T-cell (primary cell): ENCODE measurements around the gene BAG3. TPM values are rescaled to one million over a fixed set of nuclear protein-coding genes. Genes with fewer than 3 reads are reported as not detected.
"Not testable (repeated sequence)": the region's sequence is repeated elsewhere in the genome, so short reads cannot be mapped to it uniquely, and the experiment has no call there.

Experiments used
- ATAC-seq, 4 experiments: fragments of 200-7000 bp in 3 of 4; fragments of 150-1000 bp in 1 of 4; cut with Tn5 transposase; replicated peaks in 1 of 4; 1 replicate in 3 of 4; 2 replicates in 1 of 4; pipeline ENCODE4 v1.10.0; 2021; ENCODE audit warnings: moderate library complexity in 3 of 4, mild to moderate bottlenecking in 2 of 4, moderate number of reproducible peaks in 1 of 4
- CTCF ChIA-PET, 2 donors: fragments of 300-600 bp; sonication (Branson Sonifier 250); formaldehyde crosslinking; loops; one replicate each; lab custom pipeline; 2022; ENCODE audit warnings: antibody characterized with exemption in 2 of 2; lab: Charles Lee
- POLR2A ChIA-PET, 2 donors: fragments of 300-600 bp; sonication (Branson Sonifier 250); formaldehyde crosslinking; loops; one replicate each; lab custom pipeline; 2022; ENCODE audit warnings: antibody characterized with exemption in 2 of 2; lab: Charles Lee
- DNase-seq, 35 experiments: peaks; one replicate each; pipeline versions ENCODE4 v3.0.0 to v3.0.0-alpha.2; 2013 to 2023
- H3K27ac ChIP-seq: one replicate; pipeline ENCODE4 v1.5.1; 2013; ENCODE audit warnings: low read length
- H3K27me3 ChIP-seq, 2 experiments: replicated peaks in 1 of 2; 1 replicate in 1 of 2; 2 replicates in 1 of 2; pipeline versions ENCODE4 v1.6.1 to v1.7.0; 2013; ENCODE audit warnings: low read length in 1 of 2, mixed read lengths in 1 of 2; ENCODE audit not compliant: control insufficient read depth in 2 of 2, insufficient read depth in 2 of 2; ENCODE audit errors: extremely low read depth in 1 of 2
- H3K36me3 ChIP-seq, 2 donors: 1 replicate in 1 of 2; 2 replicates in 1 of 2; pipeline versions ENCODE4 v1.6.1 to v1.7.0; 2013; ENCODE audit warnings: low read length in 1 of 2; ENCODE audit not compliant: control insufficient read depth in 2 of 2, insufficient read depth in 1 of 2; ENCODE audit errors: extremely low read depth in 1 of 2
- H3K4me1 ChIP-seq, 2 experiments: 1 replicate in 1 of 2; 2 replicates in 1 of 2; pipeline versions ENCODE4 v1.6.1 to v1.7.0; 2013; ENCODE audit warnings: low read length in 2 of 2, mixed read lengths in 1 of 2; ENCODE audit not compliant: insufficient read depth in 2 of 2, control insufficient read depth in 1 of 2; ENCODE audit errors: extremely low read depth in 1 of 2
- H3K4me3 ChIP-seq, 2 donors: 1 replicate in 1 of 2; 2 replicates in 1 of 2; pipeline versions ENCODE4 v1.5.1 to v1.7.0; 2013; ENCODE audit warnings: mild to moderate bottlenecking in 2 of 2, low read length in 1 of 2, moderate library complexity in 1 of 2; ENCODE audit not compliant: control insufficient read depth in 1 of 2; ENCODE audit errors: extremely low read depth in 1 of 2
- H3K9me3 ChIP-seq: 2 replicates; pipeline ENCODE4 v1.7.0; 2013
- H3K27ac Mint-ChIP-seq, 2 donors: one replicate each; pipeline ENCODE4 v1.8.0; 2020 to 2021; ENCODE audit warnings: mild to moderate bottlenecking in 2 of 2, mixed read lengths in 2 of 2
- H3K27me3 Mint-ChIP-seq, 2 donors: one replicate each; pipeline ENCODE4 v1.8.0; 2021 to 2022; ENCODE audit warnings: mixed read lengths in 2 of 2
- H3K36me3 Mint-ChIP-seq: one replicate; pipeline ENCODE4 v1.8.0; 2021; ENCODE audit warnings: mixed read lengths
- H3K4me1 Mint-ChIP-seq, 3 donors: one replicate each; pipeline ENCODE4 v1.8.0; 2020 to 2022; ENCODE audit warnings: mixed read lengths in 3 of 3, mild to moderate bottlenecking in 1 of 3
- H3K4me3 Mint-ChIP-seq, 3 donors: one replicate each; pipeline ENCODE4 v1.8.0; 2020 to 2022; ENCODE audit warnings: mild to moderate bottlenecking in 3 of 3, mixed read lengths in 3 of 3, moderate library complexity in 3 of 3
- H3K9me3 Mint-ChIP-seq, 3 donors: one replicate each; pipeline ENCODE4 v1.8.0; 2020 to 2022; ENCODE audit warnings: mixed read lengths in 3 of 3
- WGBS: methylation state at CpG from one replicate; pipeline ENCODE4 v1.1.5; 2013; ENCODE audit warnings: missing lambda C conversion rate; ENCODE audit not compliant: insufficient coverage; 5-methylcytosine and 5-hydroxymethylcytosine counted together
- total RNA-seq, 35 experiments: library from RNA in 6 of 35; stranded (reverse) in 6 of 35; fragments of 120-200 nt in 1 of 35; gene quantifications; one replicate each; pipeline versions ENCODE4 v1.2.1 to v1.2.4 and lab custom pipeline; 2013 to 2026

BAG3 gene
- total RNA-seq, 5 donors from 2014 or later (not counting 1 experiment from before 2014, with no cell fraction given) = 20.2 to 36.4 (median 23.7) TPM

GRCh38 chr10:119611433-119611832 lies 39.7 kb upstream of the BAG3 start:
- H3K27ac ChIP-seq = no peak overlapping the region
- no peak overlapping the region for H3K4me3 ChIP-seq
- DNase-seq (no peak), ATAC-seq (no peak)
- CTCF ChIA-PET = interaction anchor here (0.5 to 0.6 kb wide), 2 partner anchors 106 to 134 kb away, joined by 4 read pairs; no protein-coding TSS in a partner anchor
- Mint-ChIP-seq H3K27me3 (peaks cover 2 to 8% of the 10 kb centered on the region in 2 donors), H3K4me3 (no peak overlapping the region), H3K36me3 (no peaks in the 10 kb centered on the region), H3K27ac (no peak overlapping the region), H3K9me3 (no peaks in the 10 kb centered on the region), H3K4me1 (peaks cover 5 to 11% (median 9%) of the 10 kb centered on the region in 3 donors)
- H3K9me3 ChIP-seq = no peaks in the 10 kb centered on the region
- peaks cover 0 to 5% of the 10 kb centered on the region in 2 experiments for H3K27me3 ChIP-seq
- POLR2A ChIA-PET = no interaction called here
- WGBS = no CpG with 5 or more reads among the region's 4 CpGs
- no peaks in the 10 kb centered on the region for H3K36me3 ChIP-seq
- H3K4me1 ChIP-seq = peaks cover 0 to 8% of the 10 kb centered on the region in 2 experiments

GRCh38 chr10:119613741-119614140 lies 37.4 kb upstream of the BAG3 start:
- Histone ChIP-seq H3K27me3 (peaks cover 0 to 4% of the 10 kb centered on the region in 2 experiments), H3K4me1 (peaks cover 0 to 2% of the 10 kb centered on the region in 2 experiments), H3K9me3 (no peaks in the 10 kb centered on the region), H3K36me3 (no peaks in the 10 kb centered on the region), H3K27ac (no peak overlapping the region), H3K4me3 (no peak overlapping the region)
- no peaks in the 10 kb centered on the region for H3K9me3 Mint-ChIP-seq
- ATAC-seq (no peak), DNase-seq (no peak)
- no peak overlapping the region for H3K27ac Mint-ChIP-seq
- peaks cover 0 to 12% of the 10 kb centered on the region in 2 donors for H3K27me3 Mint-ChIP-seq
- H3K36me3 Mint-ChIP-seq = no peaks in the 10 kb centered on the region
- WGBS = 90% methylated on average over 2 of the region's 6 CpGs
- no peak overlapping the region for H3K4me3 Mint-ChIP-seq
- H3K4me1 Mint-ChIP-seq = peaks cover 4 to 5% (median 5%) of the 10 kb centered on the region in 3 donors
- ChIA-PET CTCF (no interaction called here), POLR2A (no interaction called here)

DNA sequence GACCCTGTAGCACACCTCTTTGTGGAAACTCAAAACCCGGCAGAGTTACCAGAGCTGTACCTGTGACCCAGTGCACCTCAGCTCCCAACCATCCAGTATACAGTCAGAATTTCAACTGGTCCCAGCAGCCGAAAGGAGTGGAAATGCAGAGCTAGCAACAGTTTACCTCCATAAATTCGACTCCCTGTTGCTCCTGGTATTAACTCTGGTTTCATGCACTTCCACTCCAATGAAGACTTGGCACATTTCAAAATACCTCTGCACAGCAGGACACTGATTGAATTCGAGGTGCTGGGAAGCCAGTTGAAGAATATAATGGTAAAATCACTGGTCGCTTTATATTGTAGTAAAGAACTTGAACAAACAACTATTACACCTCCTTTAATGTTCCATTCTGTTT lies 36.5 kb upstream of the BAG3 start:
- no peaks in the 10 kb centered on the region for H3K9me3 Mint-ChIP-seq
- peaks cover 0 to 2% of the 10 kb centered on the region in 2 experiments for H3K27me3 ChIP-seq
- H3K36me3 Mint-ChIP-seq = no peaks in the 10 kb centered on the region
- H3K4me1 ChIP-seq = no peaks in the 10 kb centered on the region
- DNase-seq = no peak
- ChIA-PET CTCF (no interaction called here), POLR2A (no interaction called here)
- H3K4me3 Mint-ChIP-seq = no peak overlapping the region
- peaks cover 0 to 12% of the 10 kb centered on the region in 2 donors for H3K27me3 Mint-ChIP-seq
- no peak overlapping the region for H3K4me3 ChIP-seq
- no peak overlapping the region for H3K27ac Mint-ChIP-seq
- ATAC-seq = no peak
- H3K4me1 Mint-ChIP-seq = no peaks in the 10 kb centered on the region
- H3K27ac ChIP-seq = no peak overlapping the region
- H3K36me3 ChIP-seq = no peaks in the 10 kb centered on the region
- H3K9me3 ChIP-seq = no peaks in the 10 kb centered on the region
- 94% methylated on average over 2 of the region's 5 CpGs for WGBS

GRCh38 chr10:119616882-119617570 lies 34.2 kb upstream of the BAG3 start:
- no peak overlapping the region for H3K4me3 ChIP-seq
- Mint-ChIP-seq H3K27ac (no peak overlapping the region), H3K4me1 (peaks cover 0 to 6% (median 4%) of the 10 kb centered on the region in 3 donors), H3K4me3 (no peak overlapping the region), H3K9me3 (no peaks in the 10 kb centered on the region), H3K36me3 (no peaks in the 10 kb centered on the region), H3K27me3 (peaks cover 0 to 12% of the 10 kb centered on the region in 2 donors)
- H3K4me1 ChIP-seq = no peaks in the 10 kb centered on the region
- 100% methylated on average over 1 of the region's 13 CpGs for WGBS
- no peak overlapping the region for H3K27ac ChIP-seq
- ChIA-PET CTCF (interaction anchor here (0.5 to 1.3 kb wide), 2 partner anchors 15 to 418 kb away, joined by 3 read pairs; no protein-coding TSS in a partner anchor), POLR2A (no interaction called here)
- peak in 8 of 35 experiments; percentile 10 to 19 (median 14) for DNase-seq
- ATAC-seq = no peak
- H3K36me3 ChIP-seq = no peaks in the 10 kb centered on the region
- H3K9me3 ChIP-seq = no peaks in the 10 kb centered on the region
- H3K27me3 ChIP-seq = peaks cover 0 to 2% of the 10 kb centered on the region in 2 experiments

GRCh38 chr10:119619215-119619614 lies 32.0 kb upstream of the BAG3 start:
- no peaks in the 10 kb centered on the region for H3K36me3 ChIP-seq
- CTCF ChIA-PET = no interaction called here

DNA sequence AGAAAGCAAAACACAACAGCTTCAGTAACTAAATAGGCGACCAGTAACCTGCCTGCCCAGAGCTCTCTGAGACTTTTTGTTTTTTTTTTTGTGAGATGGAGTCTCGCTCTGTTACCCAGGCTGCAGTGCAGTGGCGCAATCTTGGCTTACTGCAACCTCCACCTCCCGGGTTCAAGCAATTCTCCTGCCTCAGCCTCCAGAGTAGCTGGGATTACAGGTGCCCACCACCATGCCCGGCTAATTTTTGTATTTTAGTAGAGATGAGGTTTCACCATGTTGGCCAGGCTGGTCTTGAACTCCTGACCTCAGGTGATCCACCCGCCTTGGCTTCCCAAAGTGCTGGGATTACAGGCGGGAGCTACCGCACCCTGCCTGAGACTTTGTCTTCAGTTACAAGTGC lies 31.4 kb upstream of the BAG3 start:
- H3K4me3 ChIP-seq, H3K27me3 Mint-ChIP-seq, H3K36me3 ChIP-seq, H3K27ac ChIP-seq, H3K4me3 Mint-ChIP-seq, ATAC-seq, DNase-seq, H3K27me3 ChIP-seq, POLR2A ChIA-PET, H3K27ac Mint-ChIP-seq, H3K9me3 Mint-ChIP-seq, H3K4me1 ChIP-seq, H3K36me3 Mint-ChIP-seq, H3K4me1 Mint-ChIP-seq, H3K9me3 ChIP-seq, CTCF ChIA-PET: not testable (repeated sequence)
- WGBS = 100% methylated on average over 2 of the region's 8 CpGs

More at GRCh38 chr10:119619215-119619614, 32.0 kb upstream of the BAG3 start:
- WGBS = 94% methylated on average over 2 of the region's 2 CpGs
- Mint-ChIP-seq H3K27ac (no peak overlapping the region), H3K9me3 (no peaks in the 10 kb centered on the region), H3K4me3 (no peak overlapping the region), H3K4me1 (peaks cover 0 to 6% (median 4%) of the 10 kb centered on the region in 3 donors), H3K27me3 (peaks cover 0 to 8% of the 10 kb centered on the region in 2 donors), H3K36me3 (no peaks in the 10 kb centered on the region)
- Histone ChIP-seq H3K9me3 (no peaks in the 10 kb centered on the region), H3K27ac (no peak overlapping the region), H3K27me3 (no peaks in the 10 kb centered on the region), H3K4me3 (no peak overlapping the region), H3K4me1 (no peaks in the 10 kb centered on the region)
- ATAC-seq (no peak), DNase-seq (no peak)
- POLR2A ChIA-PET = no interaction called here
